Measurements from ENCODE around the gene SDK2. TPM values are rescaled to one million over a fixed set of nuclear protein-coding genes. Genes with fewer than 3 reads are reported as not detected.

Gene SDK2
- total and polyA plus RNA-seq, 9 donors, result 0.40 to 5.4 (median 0.96) TPM

DNA sequence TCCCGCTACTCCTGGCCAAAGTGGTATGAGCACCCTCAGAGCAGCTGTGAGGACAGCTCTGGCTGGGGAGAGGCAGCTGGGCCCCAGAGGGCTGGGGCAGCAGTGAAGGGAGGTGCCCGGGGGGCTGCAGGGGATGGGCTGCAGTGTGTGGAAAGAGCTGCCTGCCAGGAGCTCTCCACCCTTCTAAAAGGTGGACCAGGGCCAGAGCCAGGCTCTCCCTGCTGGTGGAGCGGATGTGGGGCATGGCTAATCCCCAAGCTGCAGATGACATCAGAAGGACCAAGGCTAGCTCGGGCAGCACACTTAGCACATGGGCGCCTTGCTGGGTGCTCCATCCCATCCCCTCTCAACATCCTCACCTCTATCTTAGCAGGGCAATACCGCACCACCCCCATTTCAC is 103.1 kb downstream of the SDK2 start:
- 74 to 81% (median 80%) methylated on average over 6 of the region's 6 CpGs for WGBS, 3 donors

DNA sequence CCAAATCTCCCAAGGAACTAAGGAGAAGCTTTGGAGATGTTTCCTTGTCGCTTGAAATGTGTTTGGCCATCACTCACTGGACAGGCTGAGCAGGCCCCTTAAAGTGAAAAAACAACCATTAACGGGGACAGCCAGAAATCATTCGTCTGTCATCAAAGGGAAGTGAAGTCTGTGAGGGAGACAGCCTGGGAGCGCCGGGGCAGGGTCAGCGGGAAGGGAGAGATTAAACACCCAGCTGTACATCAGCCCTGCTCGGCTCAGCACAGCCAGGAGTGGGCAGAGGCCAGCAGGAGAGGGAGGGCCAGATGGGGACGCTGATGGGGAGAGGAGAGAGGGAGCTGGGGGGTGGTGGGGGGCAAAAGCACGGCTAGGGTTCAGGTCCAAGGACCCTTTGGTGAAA is 105.1 kb downstream of the SDK2 start:
- WGBS, 3 donors, result 54 to 64% (median 58%) methylated on average over 9 of the region's 9 CpGs
- no peak for DNase-seq
- H3K4me1 ChIP-seq (ENCODE audit: insufficient read depth), result no peaks in the 10 kb centered on the region
- intact Hi-C loops (cut with DNase I), result no loop called here
- H3K27me3 ChIP-seq, result no peaks in the 10 kb centered on the region
- no peak overlapping the region for H3K4me3 ChIP-seq
- no peak overlapping the region for H3K27ac ChIP-seq
- TF ChIP-seq POLR2A (IDR thresholded peaks at IDR 0.05), result no peak
- no peak for TF ChIP-seq EP300 (IDR thresholded peaks at IDR 0.05)
- TF ChIP-seq, protein P1, sequence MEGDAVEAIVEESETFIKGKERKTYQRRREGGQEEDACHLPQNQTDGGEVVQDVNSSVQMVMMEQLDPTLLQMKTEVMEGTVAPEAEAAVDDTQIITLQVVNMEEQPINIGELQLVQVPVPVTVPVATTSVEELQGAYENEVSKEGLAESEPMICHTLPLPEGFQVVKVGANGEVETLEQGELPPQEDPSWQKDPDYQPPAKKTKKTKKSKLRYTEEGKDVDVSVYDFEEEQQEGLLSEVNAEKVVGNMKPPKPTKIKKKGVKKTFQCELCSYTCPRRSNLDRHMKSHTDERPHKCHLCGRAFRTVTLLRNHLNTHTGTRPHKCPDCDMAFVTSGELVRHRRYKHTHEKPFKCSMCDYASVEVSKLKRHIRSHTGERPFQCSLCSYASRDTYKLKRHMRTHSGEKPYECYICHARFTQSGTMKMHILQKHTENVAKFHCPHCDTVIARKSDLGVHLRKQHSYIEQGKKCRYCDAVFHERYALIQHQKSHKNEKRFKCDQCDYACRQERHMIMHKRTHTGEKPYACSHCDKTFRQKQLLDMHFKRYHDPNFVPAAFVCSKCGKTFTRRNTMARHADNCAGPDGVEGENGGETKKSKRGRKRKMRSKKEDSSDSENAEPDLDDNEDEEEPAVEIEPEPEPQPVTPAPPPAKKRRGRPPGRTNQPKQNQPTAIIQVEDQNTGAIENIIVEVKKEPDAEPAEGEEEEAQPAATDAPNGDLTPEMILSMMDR (IDR thresholded peaks at IDR 0.05), result no peak
- no peaks in the 10 kb centered on the region for H3K36me3 ChIP-seq
- no peaks in the 10 kb centered on the region for H3K9me3 ChIP-seq

More for the DNA sequence above, 103.1 kb downstream of the SDK2 start:
- H3K9me3 ChIP-seq, result no peaks in the 10 kb centered on the region
- no peak for DNase-seq
- no peak overlapping the region for H3K27ac ChIP-seq
- no peaks in the 10 kb centered on the region for H3K36me3 ChIP-seq
- intact Hi-C loops (cut with DNase I), result no loop called here
- no peaks in the 10 kb centered on the region for H3K4me1 ChIP-seq (ENCODE audit: insufficient read depth)
- TF ChIP-seq EP300 (IDR thresholded peaks at IDR 0.05) (no peak), POLR2A (IDR thresholded peaks at IDR 0.05) (no peak)
- TF ChIP-seq, protein P1 (IDR thresholded peaks at IDR 0.05), result no peak
- no peak overlapping the region for H3K4me3 ChIP-seq
- H3K27me3 ChIP-seq, result no peaks in the 10 kb centered on the region

DNA sequence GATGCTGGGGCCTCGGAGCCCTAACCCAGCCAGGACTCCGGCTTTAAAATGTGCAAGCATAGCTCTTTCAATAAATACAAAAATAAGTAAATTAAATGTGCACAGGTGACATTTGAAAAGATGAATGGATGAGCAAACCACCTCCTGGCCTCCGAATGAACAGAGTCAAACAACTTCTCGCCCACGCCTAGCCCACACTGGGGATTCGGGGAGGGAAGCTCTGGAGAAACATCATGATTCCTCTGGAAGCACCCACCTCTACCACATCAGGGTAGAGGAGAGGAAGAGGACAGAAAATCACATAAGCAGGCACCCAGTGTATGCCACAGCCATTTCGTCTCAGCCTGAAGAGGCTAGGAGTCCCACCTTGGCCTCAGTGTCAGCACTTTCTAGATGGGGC is 105.8 kb downstream of the SDK2 start:
- Histone ChIP-seq H3K36me3 (no peaks in the 10 kb centered on the region), H3K4me3 (no peak overlapping the region), H3K9me3 (no peaks in the 10 kb centered on the region), H3K4me1 (ENCODE audit: insufficient read depth) (no peaks in the 10 kb centered on the region), H3K27ac (no peak overlapping the region), H3K27me3 (no peaks in the 10 kb centered on the region)
- WGBS, 3 donors, result 92 to 97% (median 93%) methylated on average over 7 of the region's 7 CpGs
- DNase-seq, result no peak
- no peak for TF ChIP-seq POLR2A (IDR thresholded peaks at IDR 0.05)
- TF ChIP-seq EP300 (IDR thresholded peaks at IDR 0.05), result no peak
- TF ChIP-seq, protein P1 (IDR thresholded peaks at IDR 0.05), result no peak
- intact Hi-C loops (cut with DNase I), result no loop called here

DNA sequence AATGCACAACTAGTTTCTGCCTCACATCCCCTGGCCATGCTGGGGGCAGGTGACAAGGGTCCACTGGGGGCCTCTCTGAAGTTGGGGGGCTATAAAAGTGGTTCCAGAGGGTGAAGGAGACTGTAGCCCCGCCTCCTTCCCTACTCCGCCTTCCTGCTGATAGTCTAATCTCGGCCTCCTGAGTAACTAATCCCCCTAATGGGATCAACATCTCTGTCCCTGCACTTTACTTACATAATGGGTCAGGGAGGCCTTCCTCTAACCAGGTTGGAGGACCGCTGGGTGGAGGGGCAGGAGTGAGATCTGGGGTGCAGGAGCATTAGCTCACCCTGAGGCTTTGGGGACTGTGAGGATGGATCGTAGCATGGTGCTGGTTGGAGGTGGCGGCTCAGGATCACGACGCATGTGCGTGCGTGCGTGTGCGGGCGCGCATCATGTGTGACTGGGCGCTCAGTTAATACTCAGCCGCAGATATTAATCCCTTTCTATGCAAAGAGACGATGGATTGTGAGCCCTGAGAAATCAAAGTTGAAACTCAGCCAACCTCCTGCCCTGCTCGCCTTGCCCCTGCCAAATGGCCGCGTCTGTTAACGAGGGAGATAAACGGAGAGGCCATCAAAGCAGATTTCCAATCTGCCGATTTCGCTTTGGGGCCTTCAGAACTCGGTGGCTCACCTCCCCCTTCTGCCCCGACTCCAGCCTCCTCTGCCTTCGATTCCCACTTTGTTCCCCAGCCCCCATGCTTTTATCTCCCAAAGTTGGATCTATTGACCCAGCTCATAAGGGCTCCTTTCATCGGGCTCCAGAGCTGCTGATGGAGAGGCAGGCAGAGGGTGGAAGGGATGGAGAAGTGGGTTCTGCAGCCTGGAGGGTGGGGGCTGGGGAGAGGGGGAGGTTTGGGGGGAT is 107.3 kb downstream of the SDK2 start:
- TF ChIP-seq, protein P1 (IDR thresholded peaks at IDR 0.05), result no peak
- no peak for TF ChIP-seq POLR2A (IDR thresholded peaks at IDR 0.05)
- TF ChIP-seq EP300 (IDR thresholded peaks at IDR 0.05), result no peak
- Histone ChIP-seq H3K9me3 (no peaks in the 10 kb centered on the region), H3K27ac (no peak overlapping the region), H3K36me3 (no peaks in the 10 kb centered on the region), H3K27me3 (no peaks in the 10 kb centered on the region), H3K4me1 (ENCODE audit: insufficient read depth) (no peaks in the 10 kb centered on the region), H3K4me3 (no peak overlapping the region)
- intact Hi-C loops (cut with DNase I), result no loop called here
- 77 to 78% (median 77%) methylated on average over 28 of the region's 28 CpGs for whole genome bisulfite sequencing, 3 donors
- DNase-seq, result no peak

Data from ovary (tissue), 9 donors.